Smooth muscle cell (in vitro differentiated cells): ENCODE results near the gene PUS1. TPM values are rescaled to one million over a fixed set of nuclear protein-coding genes. Genes with fewer than 3 reads are reported as not detected.
A peak's percentile ranks its signal among the peaks of the same experiment; 100 is the strongest.

ENCODE experiments used
- DNase-seq: peaks from one replicate; lab custom pipeline; 2025; ENCODE audit not compliant: unreplicated experiment; lab: John Stamatoyannopoulos, UW
- H2AFZ ChIP-seq: fragments of 200-600 bp; sonication (generic); 2 replicates; pipeline ENCODE4 v1.6.0; 2016; ENCODE audit warnings: antibody characterized with exemption, low read depth, mild to moderate bottlenecking
- H3F3A ChIP-seq: fragments of 200-600 bp; sonication (generic); 2 replicates; pipeline ENCODE4 v1.6.0; 2017; ENCODE audit warnings: antibody characterized with exemption, low read depth
- H3K27ac ChIP-seq: fragments of 200-600 bp; sonication (generic); 2 replicates; pipeline ENCODE4 v1.5.1; 2016; ENCODE audit warnings: low read depth, mild to moderate bottlenecking
- H3K27me3 ChIP-seq: fragments of 200-600 bp; sonication (generic); 2 replicates; pipeline ENCODE4 v1.6.1; 2016; ENCODE audit warnings: low read depth, mild to moderate bottlenecking
- H3K36me3 ChIP-seq: fragments of 200-600 bp; sonication (generic); 2 replicates; pipeline ENCODE4 v1.5.1; 2016; ENCODE audit warnings: low read depth
- H3K4me1 ChIP-seq: fragments of 200-600 bp; sonication (generic); 2 replicates; pipeline ENCODE4 v1.5.1; 2016; ENCODE audit warnings: low read depth
- H3K4me2 ChIP-seq: fragments of 200-600 bp; sonication (generic); 2 replicates; pipeline ENCODE4 v1.6.0; 2016; ENCODE audit warnings: mild to moderate bottlenecking
- H3K4me3 ChIP-seq: fragments of 200-600 bp; sonication (generic); 2 replicates; pipeline ENCODE4 v1.5.1; 2016; ENCODE audit warnings: mild to moderate bottlenecking
- H3K79me2 ChIP-seq: fragments of 200-600 bp; sonication (generic); 2 replicates; pipeline ENCODE4 v1.6.0; 2016; ENCODE audit warnings: low read depth, mild to moderate bottlenecking
- H3K9ac ChIP-seq: fragments of 200-600 bp; sonication (generic); 2 replicates; pipeline ENCODE4 v1.6.0; 2016; ENCODE audit warnings: low read depth
- H3K9me3 ChIP-seq: fragments of 200-600 bp; sonication (generic); replicated peaks from 2 replicates; pipeline ENCODE4 v1.5.1; 2016; ENCODE audit warnings: low read depth
- H4K20me1 ChIP-seq: fragments of 200-600 bp; sonication (generic); 2 replicates; pipeline ENCODE4 v1.6.0; 2016; ENCODE audit warnings: low read depth
- CTCF ChIP-seq: fragments of 200-600 bp; sonication (generic); IDR thresholded peaks from 2 replicates; pipeline ENCODE4 v1.5.1; 2017; ENCODE audit warnings: borderline replicate concordance, mild to moderate bottlenecking, antibody characterized with exemption; ENCODE audit not compliant: insufficient read depth, poor library complexity, severe bottlenecking
- WGBS: methylation state at CpG from one replicate; pipeline ENCODE4 v1.1.7; 2016; ENCODE audit warnings: low lambda C conversion rate; 5-methylcytosine and 5-hydroxymethylcytosine counted together
- polyA plus RNA-seq: library from polyadenylated mRNA; unstranded; fragments of >200 nt; fragmentation: Nextera tagmentation; extraction: Ambion mirVana; gene quantifications from 2 replicates; pipeline ENCODE4 v1.2.1, GENCODE V29; 2016
- total RNA-seq: library from RNA; depleted of rRNA; stranded (reverse); fragments of >200 nt; gene quantifications from 2 replicates; pipeline ENCODE4 v1.2.3, GENCODE V29; 2014

The PUS1 gene
- total and polyA plus RNA-seq, 2 experiments from 2014 or later, result 6.6 to 22.2 TPM

GRCh38 chr12:131929581-131930456 lies 743 bp downstream of the PUS1 start:
- Histone ChIP-seq H3K36me3 (no peaks in the 10 kb centered on the region), H3K4me2 (peak overlapping the region; percentile 100), H3K9ac (peak overlapping the region; percentile 84), H3K9me3 (no peaks in the 10 kb centered on the region), H3K27me3 (no peaks in the 10 kb centered on the region), H3K4me3 (peak overlapping the region; percentile 96), H3F3A (no peaks in the 10 kb centered on the region), H3K27ac (no peak overlapping the region), H3K4me1 (peaks cover 7% of the 10 kb centered on the region), H4K20me1 (no peaks in the 10 kb centered on the region), H2AFZ (peak overlapping the region; percentile 79), H3K79me2 (peaks cover 5% of the 10 kb centered on the region)
- WGBS, result 4% methylated on average over 49 of the region's 87 CpGs
- no peak for TF ChIP-seq CTCF
- DNase-seq, result no peak

GRCh38 chr12:131930510-131930909 lies 1.4 kb downstream of the PUS1 start:
- Histone ChIP-seq H3F3A (no peaks in the 10 kb centered on the region), H3K79me2 (peaks cover 5% of the 10 kb centered on the region), H3K27me3 (no peaks in the 10 kb centered on the region), H3K36me3 (no peaks in the 10 kb centered on the region), H3K9ac (no peak overlapping the region), H3K4me2 (peak overlapping the region; percentile 100), H3K4me1 (peaks cover 7% of the 10 kb centered on the region), H2AFZ (no peak overlapping the region), H3K9me3 (no peaks in the 10 kb centered on the region), H3K27ac (no peak overlapping the region), H4K20me1 (no peaks in the 10 kb centered on the region), H3K4me3 (peak overlapping the region; percentile 96)
- no peak for DNase-seq
- 73% methylated on average over 9 of the region's 9 CpGs for WGBS
- TF ChIP-seq CTCF, result no peak

- H3K4me2 ChIP-seq, result no peak overlapping the region
- H4K20me1 ChIP-seq, result no peaks in the 10 kb centered on the region
- H3K4me1 ChIP-seq, result peaks cover 7% of the 10 kb centered on the region
- DNase-seq, result no peak
- H3K36me3 ChIP-seq, result no peaks in the 10 kb centered on the region
- H2AFZ ChIP-seq, result no peak overlapping the region
- WGBS, result 98% methylated on average over 8 of the region's 8 CpGs
- H3K4me3 ChIP-seq, result no peak overlapping the region
- no peak overlapping the region for H3K9ac ChIP-seq
- H3K79me2 ChIP-seq, result peaks cover 5% of the 10 kb centered on the region
- no peaks in the 10 kb centered on the region for H3K9me3 ChIP-seq
- no peaks in the 10 kb centered on the region for H3F3A ChIP-seq
- H3K27ac ChIP-seq, result no peak overlapping the region
- TF ChIP-seq CTCF, result no peak
- no peaks in the 10 kb centered on the region for H3K27me3 ChIP-seq
These were observed 4.3 kb downstream of the PUS1 start for GRCh38 chr12:131933387-131933786.
